Measurements from ENCODE around the gene ANKRD52.
"Not testable (repeated sequence)": the region's sequence is repeated elsewhere in the genome, so short reads cannot be mapped to it uniquely, and the experiment has no call there.

The ANKRD52 gene

GRCh38 chr12:56293795-56294194, 35.6 kb upstream of the ANKRD52 start:
- Histone ChIP-seq H3K4me3 (ENCODE audit: low read length) (no peak overlapping the region), H3K36me3 (replicated peaks; ENCODE audit: low read depth, low read length) (peaks cover 24% of the 10 kb centered on the region), H2AFZ (ENCODE audit: low read depth, low read length) (no peak overlapping the region), H3K79me2 (ENCODE audit: low read length) (peaks cover 93% of the 10 kb centered on the region), H3K27me3 (ENCODE audit: low read depth, low read length) (no peaks in the 10 kb centered on the region), H3K4me1 (ENCODE audit: low read length) (peaks cover 27% of the 10 kb centered on the region), H4K20me1 (ENCODE audit: insufficient read depth, low read length) (0 out of 2 replicates have a peak, but pooled peaks cover 3% of the 10 kb centered on the region), H3K4me2 (ENCODE audit: low read length) (no peak overlapping the region), H3K9ac (ENCODE audit: low read length) (no peak overlapping the region), H3K9me3 (ENCODE audit: insufficient read depth, low read length) (no peaks in the 10 kb centered on the region), H3K27ac (ENCODE audit: low read length) (no peak overlapping the region)
- no peak for TF ChIP-seq CTCF (IDR thresholded peaks at IDR 0.05; ENCODE audit: low read depth, low read length)
- no peak for TF ChIP-seq EZH2phosphoT487 (IDR thresholded peaks at IDR 0.05; ENCODE audit: low read depth)

GRCh38 chr12:56288705-56289387, 30.7 kb upstream of the ANKRD52 start:
- no peak overlapping the region for H2AFZ ChIP-seq (ENCODE audit: low read depth, low read length)
- no peaks in the 10 kb centered on the region for H3K9me3 ChIP-seq (ENCODE audit: insufficient read depth, low read length)
- H3K79me2 ChIP-seq (ENCODE audit: low read length): peaks cover 53% of the 10 kb centered on the region
- no peaks in the 10 kb centered on the region for H3K27me3 ChIP-seq (ENCODE audit: low read depth, low read length)
- H3K4me1 ChIP-seq (ENCODE audit: low read length): no peaks in the 10 kb centered on the region
- no peak overlapping the region for H3K4me3 ChIP-seq (ENCODE audit: low read length)
- no peak for TF ChIP-seq CTCF (IDR thresholded peaks at IDR 0.05; ENCODE audit: low read depth, low read length)
- TF ChIP-seq EZH2phosphoT487 (IDR thresholded peaks at IDR 0.05; ENCODE audit: low read depth): no peak
- H3K9ac ChIP-seq (ENCODE audit: low read length): no peak overlapping the region
- H3K36me3 ChIP-seq (replicated peaks; ENCODE audit: low read depth, low read length): peaks cover 24% of the 10 kb centered on the region
- no peak overlapping the region for H3K27ac ChIP-seq (ENCODE audit: low read length)
- no peaks in the 10 kb centered on the region for H4K20me1 ChIP-seq (ENCODE audit: insufficient read depth, low read length)
- H3K4me2 ChIP-seq (ENCODE audit: low read length): no peak overlapping the region

- Histone ChIP-seq H3K4me1 (ENCODE audit: low read length) (no peaks in the 10 kb centered on the region), H3K27me3 (ENCODE audit: low read depth, low read length) (no peaks in the 10 kb centered on the region), H3K79me2 (ENCODE audit: low read length) (peaks cover 32% of the 10 kb centered on the region), H3K36me3 (replicated peaks; ENCODE audit: low read depth, low read length) (peaks cover 32% of the 10 kb centered on the region), H2AFZ (ENCODE audit: low read depth, low read length) (no peak overlapping the region), H3K4me3 (ENCODE audit: low read length) (no peak overlapping the region), H3K9me3 (ENCODE audit: insufficient read depth, low read length) (no peaks in the 10 kb centered on the region), H3K27ac (ENCODE audit: low read length) (no peak overlapping the region), H4K20me1 (ENCODE audit: insufficient read depth, low read length) (no peaks in the 10 kb centered on the region), H3K4me2 (ENCODE audit: low read length) (no peak overlapping the region), H3K9ac (ENCODE audit: low read length) (no peak overlapping the region)
- no peak for TF ChIP-seq CTCF (IDR thresholded peaks at IDR 0.05; ENCODE audit: low read depth, low read length)
- TF ChIP-seq EZH2phosphoT487 (IDR thresholded peaks at IDR 0.05; ENCODE audit: low read depth): no peak
These were observed 28.1 kb upstream of the ANKRD52 start for GRCh38 chr12:56286044-56286830.

- peaks cover 32% of the 10 kb centered on the region for H3K36me3 ChIP-seq (replicated peaks; ENCODE audit: low read depth, low read length)
- peaks cover 14% of the 10 kb centered on the region for H3K79me2 ChIP-seq (ENCODE audit: low read length)
- not testable (repeated sequence) for H3K4me1 ChIP-seq (ENCODE audit: low read length); H3K4me2 ChIP-seq (ENCODE audit: low read length); H2AFZ ChIP-seq (ENCODE audit: low read depth, low read length); H3K4me3 ChIP-seq (ENCODE audit: low read length); H3K27ac ChIP-seq (ENCODE audit: low read length); H3K9me3 ChIP-seq (ENCODE audit: insufficient read depth, low read length); H3K9ac ChIP-seq (ENCODE audit: low read length); H3K27me3 ChIP-seq (ENCODE audit: low read depth, low read length); H4K20me1 ChIP-seq (ENCODE audit: insufficient read depth, low read length)
These were observed 26.1 kb upstream of the ANKRD52 start for GRCh38 chr12:56284263-56284662.

All from OCI-LY3 (cell line).